ENCODE results near the gene CNTFR.
A peak's percentile ranks its signal among the peaks of the same experiment; 100 is the strongest.

Gene CNTFR

GRCh38 chr9:34550681-34551270 lies 38.7 kb downstream of the CNTFR start:
- DNase-seq (ENCODE audit: extremely low read depth, low read depth) = no peak
- TF ChIP-seq, protein P1, sequence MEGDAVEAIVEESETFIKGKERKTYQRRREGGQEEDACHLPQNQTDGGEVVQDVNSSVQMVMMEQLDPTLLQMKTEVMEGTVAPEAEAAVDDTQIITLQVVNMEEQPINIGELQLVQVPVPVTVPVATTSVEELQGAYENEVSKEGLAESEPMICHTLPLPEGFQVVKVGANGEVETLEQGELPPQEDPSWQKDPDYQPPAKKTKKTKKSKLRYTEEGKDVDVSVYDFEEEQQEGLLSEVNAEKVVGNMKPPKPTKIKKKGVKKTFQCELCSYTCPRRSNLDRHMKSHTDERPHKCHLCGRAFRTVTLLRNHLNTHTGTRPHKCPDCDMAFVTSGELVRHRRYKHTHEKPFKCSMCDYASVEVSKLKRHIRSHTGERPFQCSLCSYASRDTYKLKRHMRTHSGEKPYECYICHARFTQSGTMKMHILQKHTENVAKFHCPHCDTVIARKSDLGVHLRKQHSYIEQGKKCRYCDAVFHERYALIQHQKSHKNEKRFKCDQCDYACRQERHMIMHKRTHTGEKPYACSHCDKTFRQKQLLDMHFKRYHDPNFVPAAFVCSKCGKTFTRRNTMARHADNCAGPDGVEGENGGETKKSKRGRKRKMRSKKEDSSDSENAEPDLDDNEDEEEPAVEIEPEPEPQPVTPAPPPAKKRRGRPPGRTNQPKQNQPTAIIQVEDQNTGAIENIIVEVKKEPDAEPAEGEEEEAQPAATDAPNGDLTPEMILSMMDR (IDR thresholded peaks at IDR 0.05; ENCODE audit: low read depth, low read length) = no peak

- TF ChIP-seq, protein P1 (IDR thresholded peaks at IDR 0.05; ENCODE audit: low read depth, low read length) = no peak
- DNase-seq (ENCODE audit: extremely low read depth, low read depth) = no peak
These were observed 39.4 kb downstream of the CNTFR start for GRCh38 chr9:34550016-34550680.

GRCh38 chr9:34549407-34549732 lies 40.2 kb downstream of the CNTFR start:
- DNase-seq (ENCODE audit: extremely low read depth, low read depth) = no peak

DNA sequence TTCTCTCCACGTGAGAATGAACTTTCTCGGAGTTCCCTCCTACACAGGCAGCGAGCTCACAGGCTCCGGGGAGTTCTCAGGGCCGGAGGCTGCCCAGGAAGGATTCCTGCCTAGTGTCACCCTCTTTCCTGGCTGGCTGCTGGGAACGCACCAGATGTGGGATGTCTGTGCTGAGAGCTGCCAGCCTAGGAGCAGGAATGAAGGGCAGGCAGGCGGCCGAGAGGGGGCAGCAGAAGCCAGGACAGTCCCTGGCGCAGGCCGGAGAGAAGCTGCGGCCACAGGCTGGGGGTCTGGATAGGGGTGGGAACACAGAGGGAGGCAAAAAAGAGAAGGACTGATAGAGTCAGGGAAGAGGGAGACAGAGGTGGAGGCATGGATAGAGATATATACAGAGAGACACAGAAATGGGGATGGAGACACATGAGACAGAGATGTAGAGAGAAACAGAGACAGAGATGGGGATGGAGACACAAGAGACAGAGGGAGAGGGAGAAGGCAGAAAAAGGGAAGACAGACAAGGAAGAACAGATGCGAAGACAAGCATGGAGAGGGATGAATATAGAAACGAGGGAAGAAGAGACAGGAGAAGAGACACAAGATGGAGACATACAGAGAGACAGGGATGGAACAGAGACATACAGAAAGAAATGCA lies 41.4 kb downstream of the CNTFR start:
- no peak for DNase-seq (ENCODE audit: extremely low read depth, low read depth)
- TF ChIP-seq, protein P1 (IDR thresholded peaks at IDR 0.05; ENCODE audit: low read depth, low read length) = peak; percentile 97

More at GRCh38 chr9:34549407-34549732, 40.2 kb downstream of the CNTFR start:
- TF ChIP-seq, protein P1 (IDR thresholded peaks at IDR 0.05; ENCODE audit: low read depth, low read length) = no peak

DNA sequence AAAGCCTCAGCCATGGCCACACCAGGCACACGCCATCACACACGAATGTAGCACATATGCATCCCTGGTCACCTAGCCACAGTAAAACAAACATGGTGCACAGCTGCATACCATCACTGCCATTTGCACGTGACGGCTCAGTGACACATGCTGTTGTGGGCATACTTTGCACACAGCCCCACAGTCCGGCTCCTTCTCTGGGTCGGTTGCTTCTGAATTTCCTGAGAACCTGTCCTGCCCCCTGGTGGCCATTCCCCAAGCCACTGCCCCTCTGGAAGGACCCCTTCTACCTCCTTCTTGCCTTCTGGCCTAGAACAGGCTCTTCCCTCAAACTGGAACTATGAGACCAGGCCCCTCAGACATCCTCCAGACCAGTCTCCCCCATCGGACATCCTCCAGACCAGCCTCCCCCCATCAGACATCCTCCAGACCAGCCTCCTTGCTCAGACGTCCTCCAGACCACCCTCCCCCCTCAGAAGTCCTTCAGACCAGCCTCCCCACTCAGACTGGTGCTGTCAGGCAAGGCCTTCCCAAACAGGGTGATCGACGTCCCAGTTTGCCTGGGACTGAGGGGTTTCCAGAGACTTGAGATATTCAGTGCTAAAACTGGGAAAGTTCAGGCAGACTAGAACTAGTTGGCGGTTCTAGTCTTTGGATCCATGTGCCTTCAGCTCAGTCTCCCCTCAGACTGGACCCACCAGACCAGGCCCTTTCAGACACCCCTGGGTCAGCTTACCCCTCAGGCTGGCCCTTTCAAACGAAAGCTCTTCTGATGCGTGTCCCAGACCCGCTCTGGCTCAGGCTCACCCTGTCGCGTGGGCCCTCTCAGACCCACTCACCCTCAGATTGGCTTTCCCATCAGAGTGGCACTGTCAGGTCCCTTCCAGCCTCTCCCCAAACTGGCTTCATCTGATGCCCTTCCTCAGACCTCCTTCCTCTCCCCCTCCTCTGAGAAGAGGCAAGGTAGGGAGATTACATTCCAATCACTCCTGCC lies 42.4 kb downstream of the CNTFR start:
- no peak for DNase-seq (ENCODE audit: extremely low read depth, low read depth)
- TF ChIP-seq, protein P1 (IDR thresholded peaks at IDR 0.05; ENCODE audit: low read depth, low read length) = peak; percentile 66

DNA sequence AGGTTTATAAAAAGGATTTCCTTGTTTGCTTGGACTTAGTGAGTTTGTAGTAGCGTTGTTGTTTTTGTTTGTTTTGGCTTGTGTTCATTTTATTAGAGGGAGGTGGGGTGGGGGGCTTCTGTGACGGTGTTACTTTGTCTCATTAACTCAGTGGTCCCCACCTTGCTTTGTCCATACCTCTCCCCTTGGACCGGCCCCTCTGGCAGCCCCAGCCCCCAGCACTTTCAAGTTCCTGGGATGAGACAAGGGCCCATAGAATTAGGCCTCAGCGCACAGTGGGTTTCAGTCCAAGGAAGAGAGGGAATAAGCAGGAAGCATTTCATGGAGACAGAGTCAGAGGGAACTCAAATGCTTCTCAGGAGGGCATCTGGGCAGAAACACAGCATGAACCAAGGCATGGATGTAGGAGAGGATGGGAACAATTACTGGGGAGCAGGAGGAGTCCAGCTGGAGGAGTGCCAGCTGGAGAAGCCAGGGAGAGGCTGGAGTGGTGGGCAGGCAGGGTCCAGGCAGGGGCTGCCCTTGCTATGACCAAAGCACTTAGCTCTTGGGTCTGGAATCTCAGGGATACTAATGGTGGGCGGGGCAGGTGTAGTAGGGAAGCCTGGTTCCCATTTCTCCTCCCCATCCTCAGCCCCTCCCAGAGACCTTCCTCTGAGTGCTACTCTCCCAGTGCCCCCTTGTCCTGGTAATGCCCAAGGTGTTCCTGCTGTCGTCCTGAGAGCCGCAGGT lies 43.3 kb downstream of the CNTFR start:
- TF ChIP-seq, protein P1 (IDR thresholded peaks at IDR 0.05; ENCODE audit: low read depth, low read length) = no peak
- DNase-seq (ENCODE audit: extremely low read depth, low read depth) = no peak
